HG03108 (cell line): ENCODE measurements around the gene OR2S2.

Experiments
- ATAC-seq: cut with Tn5 transposase; IDR thresholded peaks from one replicate; pipeline ENCODE4 v1.9.1; 2021; ENCODE audit warnings: moderate library complexity; ENCODE audit not compliant: unreplicated experiment

The OR2S2 gene

DNA sequence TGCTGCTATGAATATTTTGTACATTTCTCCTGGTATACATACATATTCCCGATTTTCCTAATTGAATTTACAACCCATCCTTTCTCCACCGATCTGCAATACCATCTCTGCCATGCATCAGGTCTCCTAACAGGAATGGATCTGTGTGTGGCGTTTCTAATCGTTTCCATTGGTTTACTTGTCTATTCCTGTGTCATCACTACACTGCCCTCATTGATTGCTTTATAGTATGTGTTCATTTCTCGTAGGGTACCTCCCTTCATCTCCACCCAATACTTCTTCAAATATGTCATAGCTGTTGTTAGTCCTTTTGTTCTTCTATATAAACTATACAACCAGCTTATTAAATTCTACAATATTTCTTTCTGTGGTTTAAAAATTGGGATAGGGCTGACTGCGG is 7.1 kb upstream of the OR2S2 start:
- ATAC-seq = no peak

DNA sequence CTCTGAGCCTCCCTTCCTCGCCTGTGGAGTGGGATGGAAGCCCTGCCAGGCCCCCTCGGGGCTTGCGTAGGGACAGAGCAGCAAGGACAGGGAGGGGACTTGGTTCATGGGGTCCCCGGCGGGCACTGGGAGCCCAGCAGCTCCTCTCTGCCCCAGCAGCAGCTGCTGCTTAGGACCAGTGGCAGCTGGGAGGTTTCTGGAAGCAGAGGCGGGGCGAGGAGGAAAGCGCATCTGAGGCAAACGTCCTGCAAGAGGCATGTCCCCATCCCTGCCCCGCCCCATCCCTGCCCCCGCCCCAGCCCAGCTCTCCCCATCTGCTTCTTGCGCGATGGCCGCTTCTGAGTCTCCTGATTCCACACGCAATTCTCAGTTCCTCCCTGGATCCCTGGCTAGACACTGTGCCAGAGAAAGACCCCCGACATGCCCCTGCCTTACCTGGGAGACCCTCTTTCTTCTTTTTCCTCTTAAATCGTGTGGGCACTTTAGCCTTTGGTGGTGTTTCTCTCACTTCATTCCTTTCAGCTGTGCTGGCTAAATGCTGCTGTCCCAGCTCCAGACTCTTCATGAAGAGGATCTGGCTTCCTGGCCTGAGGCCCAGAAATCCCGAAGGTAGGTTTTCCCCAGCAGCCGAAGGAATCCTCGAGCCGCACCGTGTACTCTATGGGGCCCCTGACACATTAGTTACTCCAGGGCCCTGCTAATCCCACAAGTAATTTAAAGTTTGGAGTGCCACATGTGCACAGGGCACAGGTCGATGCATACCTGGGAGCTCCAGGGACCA is 4.4 kb upstream of the OR2S2 start:
- ATAC-seq = no peak

DNA sequence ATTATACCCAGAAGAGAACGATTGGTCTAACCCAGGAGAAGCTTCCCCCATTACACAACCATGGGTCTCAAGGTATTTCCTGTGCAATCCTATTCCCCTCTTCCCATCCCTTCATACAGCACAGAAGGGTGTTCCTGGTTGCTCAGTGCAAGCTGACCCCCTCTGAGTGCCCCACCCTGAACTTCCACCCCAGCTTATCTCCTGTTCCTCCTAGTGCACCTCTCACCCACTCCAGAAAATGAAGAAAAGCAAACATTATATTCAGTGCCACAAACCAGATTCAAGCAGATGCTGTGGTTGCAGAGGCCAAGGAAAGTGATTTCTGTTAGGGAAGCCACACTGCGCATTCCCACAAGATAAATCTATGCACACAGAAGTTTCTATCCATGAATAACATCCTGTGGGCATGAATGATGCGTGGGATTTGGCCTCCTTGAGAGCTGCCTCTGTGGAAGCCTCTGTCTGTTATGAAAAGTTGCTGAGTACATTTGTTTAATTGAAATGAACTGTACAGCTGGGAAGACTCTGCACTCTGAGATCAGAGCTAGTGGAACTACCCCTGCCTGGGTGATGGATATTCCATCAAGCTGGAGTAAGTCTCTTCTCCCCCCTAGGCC is 2.2 kb upstream of the OR2S2 start:
- ATAC-seq = no peak

DNA sequence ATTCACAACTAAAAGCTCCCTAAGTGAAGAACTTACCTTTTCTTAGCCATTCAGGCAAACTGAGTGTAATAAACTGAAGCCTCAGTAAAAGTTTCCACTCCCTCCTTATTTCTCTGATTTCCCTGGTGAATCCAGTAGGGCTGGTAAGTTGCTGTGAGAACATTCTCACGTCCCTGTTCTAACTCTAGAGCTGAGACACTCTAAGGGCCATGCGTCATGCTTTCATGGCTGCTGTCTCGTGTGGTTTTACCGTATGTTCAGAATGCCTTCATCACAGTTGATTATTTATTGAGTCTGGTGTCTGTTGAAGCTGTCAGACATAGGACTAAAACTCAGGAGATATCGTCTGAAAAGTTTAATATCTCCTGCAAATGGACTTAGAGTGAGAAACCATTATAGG is 1.3 kb downstream of the OR2S2 start:
- ATAC-seq = no peak

DNA sequence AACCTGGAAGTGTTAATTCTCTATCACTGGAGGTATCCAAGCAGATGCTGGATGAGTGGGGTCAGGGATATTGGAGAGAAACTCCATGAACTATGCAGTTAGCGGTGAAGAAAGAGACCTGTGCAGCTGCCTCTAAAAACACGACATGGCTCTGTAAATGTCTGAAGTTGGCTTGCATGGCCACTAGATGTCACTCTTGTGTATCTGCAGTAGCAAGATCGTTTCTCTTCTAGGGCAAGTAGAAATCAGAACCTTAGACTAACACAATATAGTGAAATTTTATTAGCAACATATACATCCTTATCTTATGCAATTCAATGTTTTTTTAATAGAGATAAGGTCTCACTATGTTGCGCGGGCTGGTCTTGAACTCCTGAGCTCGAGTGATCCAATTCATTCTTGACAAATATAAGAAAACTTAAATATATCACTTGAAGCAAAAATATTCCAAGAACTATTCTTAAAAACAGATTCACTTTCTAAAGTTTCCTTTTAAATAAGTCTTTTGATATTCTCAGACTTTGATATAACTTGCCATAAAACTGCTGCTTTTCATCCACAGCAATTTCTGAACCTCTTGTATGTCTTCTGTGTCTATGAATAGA is 2.9 kb downstream of the OR2S2 start:
- no peak for ATAC-seq

DNA sequence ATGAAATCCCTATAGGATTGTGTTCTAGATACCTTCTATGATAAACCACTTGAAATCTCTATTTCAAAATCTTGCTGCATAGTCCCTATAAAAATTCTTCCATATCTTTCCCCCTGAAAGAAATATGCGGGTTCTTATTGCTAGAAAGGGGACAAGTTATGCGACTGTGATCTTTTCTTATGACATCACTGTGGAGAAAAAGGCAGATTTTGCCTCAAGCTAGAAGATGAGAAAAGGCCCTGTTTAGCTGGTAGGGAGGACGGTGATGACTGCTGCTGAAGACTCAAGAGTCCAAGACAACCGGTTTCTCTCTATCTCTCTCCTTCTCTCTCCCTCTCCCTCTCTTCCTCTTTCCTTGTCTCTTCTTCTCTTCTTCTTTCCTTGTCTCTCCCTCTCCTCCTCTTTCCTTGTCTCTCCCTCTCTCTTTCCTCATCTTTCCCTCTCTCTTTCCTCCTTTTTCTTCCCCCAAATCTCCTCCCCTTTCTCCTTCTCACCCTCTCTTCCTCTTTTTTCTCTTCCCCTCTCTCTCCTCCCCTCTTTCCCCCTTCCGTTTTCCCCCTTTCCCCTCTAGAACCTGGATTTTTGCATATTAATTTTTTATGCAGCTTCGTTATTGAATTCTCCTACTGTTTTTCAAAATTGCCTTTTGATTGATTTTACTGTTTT is 5.3 kb downstream of the OR2S2 start:
- ATAC-seq = no peak

DNA sequence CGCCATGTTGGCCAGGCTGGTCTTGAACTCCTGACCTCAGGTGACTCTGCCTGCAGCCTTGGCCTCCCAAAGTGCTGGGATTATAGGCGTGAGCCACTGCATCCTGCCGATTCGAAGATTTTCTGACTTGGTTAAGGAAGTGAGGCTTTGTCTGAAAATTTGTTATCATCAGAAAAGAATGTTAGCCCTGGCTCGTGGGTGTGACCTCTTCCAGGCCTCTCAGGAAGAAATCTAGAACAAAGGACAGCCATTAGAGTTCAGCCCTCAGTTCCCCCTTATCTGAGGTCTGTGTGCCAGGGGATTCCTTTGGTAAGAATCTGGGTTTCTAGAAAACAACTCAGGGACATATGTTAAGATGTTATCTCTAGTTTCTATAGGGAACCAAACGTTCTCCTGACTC is 6.2 kb downstream of the OR2S2 start:
- ATAC-seq = no peak

DNA sequence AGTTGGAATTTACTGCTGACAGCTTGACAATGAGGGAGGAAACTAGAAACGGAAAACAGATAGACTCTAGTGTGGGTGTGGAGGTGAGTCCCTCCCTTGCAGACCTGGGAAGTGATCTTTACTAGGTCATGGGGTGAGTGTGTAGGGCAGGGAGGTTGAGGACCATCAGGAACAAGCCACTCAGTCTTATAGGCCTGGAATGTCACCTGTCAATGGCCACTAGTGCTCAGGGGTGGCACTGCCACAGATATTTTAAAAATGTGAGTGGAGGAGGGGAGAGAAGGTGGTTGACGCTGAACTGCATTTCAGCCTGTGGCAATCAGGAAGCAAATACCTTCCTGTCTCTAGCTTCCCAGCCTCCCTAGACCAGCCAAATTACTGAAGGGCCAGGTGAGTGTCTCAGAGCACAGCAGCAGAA is 9.0 kb downstream of the OR2S2 start:
- no peak for ATAC-seq

DNA sequence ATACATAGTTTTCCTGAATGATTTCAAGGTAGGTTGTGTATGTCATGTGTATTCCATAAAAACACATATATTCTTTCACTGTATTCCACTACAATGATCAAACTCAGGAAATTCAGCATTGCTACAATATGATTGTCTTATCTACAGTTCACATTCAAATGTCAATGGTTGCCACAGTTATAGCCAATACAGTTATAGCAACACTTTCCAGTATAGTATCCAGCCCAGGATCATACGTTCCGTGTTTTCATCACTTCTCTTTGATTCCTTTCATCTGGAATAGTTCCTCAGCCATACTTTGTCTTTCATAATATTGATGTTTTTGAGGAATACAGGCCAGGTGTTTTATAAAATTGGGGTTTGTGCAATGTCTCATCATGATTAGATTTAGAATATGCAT is 9.5 kb downstream of the OR2S2 start:
- ATAC-seq = no peak

DNA sequence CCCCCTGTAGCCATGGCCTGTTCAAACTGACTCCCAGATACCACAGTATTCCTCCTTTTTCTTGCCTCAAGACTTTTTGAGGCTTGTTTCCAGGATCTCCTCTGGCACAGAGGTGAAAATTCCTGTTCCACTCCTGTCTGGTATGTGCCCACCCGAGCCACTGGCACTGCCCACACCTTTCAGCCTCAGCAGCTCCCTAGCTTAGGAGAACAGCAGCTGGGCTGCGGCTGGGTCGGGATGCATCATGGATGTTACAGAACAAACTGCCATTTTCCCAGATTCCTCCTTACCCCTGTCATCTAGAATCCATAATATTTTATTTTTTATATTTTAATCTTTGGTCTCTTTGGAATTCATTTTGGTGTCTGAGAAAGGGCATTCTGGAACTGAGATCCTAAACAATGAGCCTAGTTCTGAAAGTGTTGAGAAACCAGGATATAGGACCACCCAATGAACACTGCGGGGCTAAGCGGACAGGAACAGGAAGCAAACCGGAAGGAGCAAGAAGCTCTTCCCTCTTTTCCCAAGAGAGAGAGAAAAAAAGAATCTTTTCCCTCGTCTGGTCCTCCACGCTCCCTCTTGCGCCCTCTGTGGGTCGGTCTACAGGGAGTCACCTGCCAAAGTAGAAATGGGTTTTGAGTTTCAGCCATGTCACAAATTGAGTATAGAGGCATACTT is 12.5 kb downstream of the OR2S2 start:
- ATAC-seq = no peak

DNA sequence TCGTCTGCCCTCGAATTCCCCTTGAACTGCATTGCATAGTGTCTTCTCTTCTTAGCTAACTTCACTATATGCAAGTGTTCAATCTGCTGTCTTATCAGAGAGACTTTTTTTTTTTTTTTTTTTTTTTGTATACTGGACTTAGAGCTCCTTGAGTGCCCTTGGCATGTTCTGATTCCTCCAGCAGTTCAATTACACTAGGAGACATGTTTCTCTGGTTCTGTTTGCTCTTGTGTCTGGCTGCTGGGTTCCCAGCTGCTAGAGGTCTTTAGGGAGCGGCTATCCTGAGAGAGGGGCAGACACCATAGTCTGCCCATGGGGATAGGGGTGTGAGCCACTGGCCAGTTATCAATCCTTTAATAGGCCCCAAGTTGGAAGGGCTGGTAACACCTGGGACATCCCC is 13.1 kb downstream of the OR2S2 start:
- no peak for ATAC-seq

DNA sequence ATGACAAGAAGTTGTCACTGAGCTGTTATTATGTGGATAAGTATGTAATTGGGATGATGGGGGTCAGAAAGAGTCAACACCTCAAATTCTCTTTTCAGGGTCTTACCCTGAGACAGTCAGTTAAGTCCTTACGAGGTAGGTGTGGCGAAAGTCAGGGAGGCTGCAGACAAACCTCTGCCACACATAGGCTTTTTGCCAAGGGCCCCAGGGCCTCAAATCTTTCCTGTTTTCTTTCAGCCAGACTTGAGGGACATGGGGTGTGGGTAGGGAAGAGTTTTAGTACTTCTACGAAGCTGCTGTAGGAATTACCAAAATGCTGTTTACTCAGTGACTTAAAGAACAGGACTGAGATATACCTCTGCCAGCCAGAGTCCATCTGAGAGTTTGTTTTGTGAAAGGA is 13.8 kb downstream of the OR2S2 start:
- ATAC-seq = no peak

DNA sequence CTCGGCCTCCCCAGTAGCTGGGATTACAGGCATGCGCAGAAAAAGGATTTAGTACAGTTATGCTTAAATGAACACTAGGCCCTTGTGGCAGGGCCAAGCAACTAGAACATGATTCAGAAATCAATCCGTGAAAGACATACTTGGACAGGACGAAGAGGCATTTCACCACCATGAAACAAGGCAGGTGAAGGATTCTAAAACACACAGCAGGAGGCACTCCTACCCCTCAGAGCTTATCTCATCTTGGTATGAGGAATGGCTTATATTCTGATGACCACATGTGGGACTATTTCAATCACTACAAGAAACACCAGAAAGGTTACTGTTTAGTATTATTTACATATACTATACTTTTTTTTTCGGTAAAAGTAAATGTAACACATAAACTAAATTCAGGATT is 15.7 kb downstream of the OR2S2 start:
- no peak for ATAC-seq

DNA sequence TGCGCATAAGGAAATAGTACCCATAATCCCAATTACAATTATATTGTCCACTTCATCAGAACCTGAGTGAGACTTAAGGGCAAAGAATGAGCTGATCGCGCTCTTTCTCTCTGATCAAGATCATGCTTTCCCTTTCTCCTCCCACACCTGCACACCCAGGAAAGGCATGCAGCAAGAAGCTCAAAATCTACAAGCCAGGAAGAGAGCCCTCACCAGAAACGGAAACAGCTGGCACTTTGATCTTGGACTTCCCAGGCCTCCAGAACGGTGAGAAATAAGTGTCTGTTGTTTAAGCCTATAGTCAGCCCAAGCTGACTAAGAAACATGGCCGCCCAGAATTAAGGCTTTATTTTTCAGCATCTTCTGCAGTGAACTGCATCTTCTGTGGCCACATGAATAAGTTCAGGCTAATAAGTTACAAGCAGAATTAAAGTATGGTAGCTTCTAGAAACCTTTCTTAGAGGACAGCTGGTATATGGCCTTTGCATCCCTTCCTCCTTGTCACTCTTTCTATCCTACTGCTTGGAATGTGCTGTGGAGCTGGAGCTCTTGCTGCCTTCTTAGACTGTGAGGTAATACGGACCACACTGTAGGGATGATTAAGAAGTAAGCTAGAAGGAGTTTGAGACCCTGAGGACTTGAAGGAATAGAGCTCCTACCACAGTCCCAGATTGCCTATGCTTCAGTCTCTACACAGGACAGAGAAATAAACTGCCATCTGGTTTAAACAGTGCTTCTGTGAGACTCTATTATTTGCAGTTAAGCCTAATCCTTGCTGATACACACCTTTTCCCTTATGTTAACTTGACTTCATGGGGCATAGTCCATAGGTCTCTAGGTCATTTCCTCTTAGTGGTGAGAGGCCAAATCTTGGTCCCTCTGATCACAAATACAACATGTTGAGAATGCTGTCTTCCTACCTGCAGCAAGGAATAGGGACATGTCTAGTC is 17.2 kb downstream of the OR2S2 start:
- ATAC-seq = no peak

DNA sequence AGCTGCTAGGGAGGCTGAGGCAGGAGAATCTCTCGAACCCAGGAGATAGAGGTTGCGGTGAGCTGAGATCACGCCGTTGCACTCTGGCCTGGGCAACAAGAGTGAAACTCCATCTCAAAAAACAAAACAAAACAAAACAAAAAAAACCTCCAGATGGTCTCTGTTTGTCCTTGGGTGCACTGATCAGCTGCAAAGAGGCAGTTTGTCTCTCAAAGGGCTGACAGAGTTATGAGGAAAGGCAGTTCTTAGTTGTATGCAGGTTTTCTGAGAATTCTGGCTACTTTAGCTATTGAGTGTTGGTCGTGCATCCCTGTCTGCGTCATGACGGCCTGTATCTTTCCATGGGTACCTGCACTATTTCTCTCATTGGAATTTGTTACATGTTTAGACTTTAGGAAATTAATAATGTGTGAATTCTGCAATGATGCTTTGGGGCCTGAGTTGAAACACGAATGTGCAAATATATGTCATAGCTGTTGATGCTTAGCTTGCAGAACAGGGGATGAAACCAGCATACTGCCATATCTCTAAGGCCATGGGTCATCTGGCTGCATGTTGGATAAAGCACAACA is 18.2 kb downstream of the OR2S2 start:
- no peak for ATAC-seq

DNA sequence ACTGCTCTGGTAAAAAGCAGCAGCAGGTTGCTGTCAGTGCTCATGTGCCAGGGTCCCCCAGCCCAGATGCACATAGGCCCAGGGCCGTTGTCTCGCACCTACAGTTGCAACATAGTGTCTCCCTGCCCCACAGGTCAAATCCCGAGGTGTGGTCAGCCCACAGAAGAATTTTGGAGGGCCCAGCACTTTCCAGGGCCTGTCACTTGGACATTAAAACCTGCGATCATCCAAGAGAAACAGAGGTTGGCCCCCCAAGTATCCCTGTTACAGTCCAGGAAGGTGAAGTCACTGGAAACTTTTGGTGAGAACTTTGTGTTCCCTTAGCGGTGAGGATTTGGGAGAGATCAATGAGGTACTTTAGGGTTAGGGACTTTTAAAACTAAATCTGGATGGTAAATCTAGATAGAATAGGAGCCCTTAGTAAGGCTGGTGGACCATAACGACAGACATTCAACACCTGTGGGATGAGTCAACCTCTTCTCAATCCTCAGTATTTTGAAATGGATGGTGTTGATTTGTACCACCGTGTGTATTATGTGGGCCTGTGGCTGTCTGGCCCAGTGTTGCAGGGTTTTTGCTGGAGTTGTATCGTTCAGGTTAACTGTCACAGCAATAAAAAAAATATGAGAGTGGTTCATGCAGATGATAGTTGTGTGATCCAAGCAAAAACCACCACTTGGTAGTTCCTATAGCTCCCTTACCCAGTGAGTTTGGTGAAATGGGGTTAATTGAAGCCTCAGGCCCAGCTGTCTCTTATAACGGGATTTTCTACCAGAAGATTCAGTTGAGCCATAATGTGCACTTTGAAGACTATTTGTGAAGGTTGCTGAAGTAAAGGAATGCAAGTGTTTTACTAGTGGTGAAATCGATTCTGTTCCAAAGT is 19.2 kb downstream of the OR2S2 start:
- no peak for ATAC-seq

DNA sequence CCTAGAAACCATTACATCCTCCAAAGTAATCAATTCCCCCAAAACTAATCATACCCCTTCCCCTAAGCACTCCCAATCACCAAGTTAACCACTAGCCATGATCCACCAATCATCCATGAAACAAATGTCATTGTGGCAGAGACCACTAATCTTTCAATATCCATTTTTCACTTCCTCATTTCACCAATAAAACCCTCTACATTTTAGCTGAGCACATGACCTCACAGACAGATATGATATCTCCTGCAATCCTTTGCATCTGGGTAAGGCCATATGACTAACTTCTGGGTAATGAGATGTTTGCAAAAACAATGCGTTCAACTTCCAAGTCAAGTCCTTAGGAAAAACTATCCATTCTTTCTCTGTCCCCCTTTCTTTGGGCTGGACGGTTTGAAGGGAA is 20.7 kb downstream of the OR2S2 start:
- ATAC-seq = no peak

DNA sequence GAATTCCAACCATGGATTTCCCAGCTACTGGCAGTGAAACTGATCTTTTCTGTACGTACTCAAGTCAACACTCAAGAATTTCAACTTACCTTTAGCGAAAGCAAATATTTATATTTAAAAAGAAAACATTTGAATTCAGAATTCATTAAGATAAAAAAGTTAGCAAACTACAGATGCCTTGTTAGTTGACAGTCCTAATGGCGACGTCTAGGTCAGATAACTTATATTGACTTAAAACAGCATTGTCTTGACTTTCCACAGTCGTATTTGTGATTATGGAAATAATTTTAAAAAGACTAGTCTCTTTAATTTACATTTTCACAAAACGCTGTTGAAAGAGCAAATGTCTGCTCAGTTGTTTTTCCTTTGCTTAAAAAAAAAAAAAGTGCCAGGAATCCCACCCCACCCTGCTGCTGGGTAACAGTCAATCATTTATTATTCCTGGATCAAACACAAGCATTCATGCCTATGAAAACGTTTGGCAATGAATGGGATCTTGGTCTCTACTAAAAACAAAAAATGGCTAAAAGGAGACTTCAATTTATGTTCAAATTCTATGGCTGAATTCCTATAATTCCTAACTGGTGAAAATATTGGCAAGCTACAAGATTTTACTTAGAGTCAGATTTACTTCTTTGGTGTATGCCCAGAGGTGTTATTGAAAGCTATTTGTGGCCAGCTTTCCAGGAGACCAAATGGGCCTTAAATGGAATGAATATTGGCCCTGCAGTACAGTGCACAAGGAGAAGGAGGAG is 22.0 kb downstream of the OR2S2 start:
- ATAC-seq = no peak
